Ureter (tissue), 1 donor: ENCODE measurements around the gene PARK7. TPM values are rescaled to one million over a fixed set of nuclear protein-coding genes. Genes with fewer than 3 reads are reported as not detected.

Experiments
- DNase-seq: peaks from one replicate; pipeline ENCODE4 v3.0.0-alpha.2; 2020; ENCODE audit warnings: low spot score
- total RNA-seq: library from RNA; stranded (reverse); gene quantifications from one replicate; pipeline ENCODE4 v1.2.4, GENCODE V29; 2023
- donor health status: DM: yes; HTN: yes; CAD: no.

PARK7 gene
- total RNA-seq, 1 donor from 2014 or later = 271 TPM

GRCh38 chr1:8024329-8024728 is 62.8 kb downstream of the PARK7 start:
- no peak for DNase-seq

DNA sequence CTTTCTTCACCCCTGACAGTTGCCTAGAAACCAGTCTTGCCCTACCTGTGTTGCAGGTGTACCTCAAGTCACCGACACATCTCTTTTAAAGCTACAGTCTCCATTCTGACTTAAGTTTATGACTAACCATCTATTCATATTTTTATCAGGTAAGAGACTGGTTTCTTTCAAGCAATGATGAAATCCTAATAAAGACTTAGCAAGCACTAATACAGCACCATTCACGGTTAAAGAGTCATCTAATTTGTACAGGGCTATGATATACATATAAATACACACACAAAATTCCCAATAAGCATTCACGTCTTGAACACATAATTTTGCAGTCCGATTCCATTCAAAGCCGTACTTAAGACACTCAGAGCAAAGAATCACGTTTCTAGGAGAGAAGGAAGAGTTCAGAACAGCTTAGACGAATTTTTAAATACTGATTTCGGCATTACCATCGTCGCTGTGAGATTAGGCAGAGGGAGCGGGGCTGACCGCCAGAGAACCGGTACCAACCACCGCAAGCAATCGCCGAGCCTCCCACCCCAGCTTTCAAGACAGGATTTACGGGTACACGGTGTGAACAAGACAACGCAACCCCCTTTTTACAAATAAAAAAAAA is 63.7 kb downstream of the PARK7 start:
- no peak for DNase-seq

DNA sequence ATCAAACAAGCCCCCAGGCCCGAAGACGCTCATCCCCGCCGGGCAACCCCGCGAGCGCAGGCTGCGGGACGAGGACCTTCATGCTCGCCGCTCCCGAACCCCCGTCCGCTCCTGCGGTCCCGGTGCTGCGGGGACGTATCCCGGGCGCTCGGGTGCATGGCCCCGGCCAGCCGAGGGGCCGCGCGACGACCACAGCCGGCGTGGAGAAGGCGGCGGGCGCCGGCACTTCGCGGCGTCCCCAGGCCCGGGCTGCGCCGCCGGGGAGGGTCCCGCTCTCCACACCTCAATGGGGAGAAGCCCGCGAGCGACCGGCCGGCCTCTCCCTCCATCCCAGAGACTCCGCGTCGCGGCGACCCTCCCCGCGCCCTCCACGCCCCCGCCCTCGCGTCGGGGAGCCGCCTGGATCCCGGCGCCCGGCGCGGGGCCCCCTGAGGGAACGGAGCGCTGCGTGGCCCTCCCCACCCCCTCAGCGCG is 64.2 kb downstream of the PARK7 start:
- DNase-seq = no peak

GRCh38 chr1:8026153-8026975 is 64.9 kb downstream of the PARK7 start, which contains the start of gene ERRFI1:
Gene ERRFI1, minus strand, starts transcription at chr1:8026309. Its CDS starts 10,690 bp downstream, at chr1:8015619.
- DNase-seq = peak; percentile 96

DNA sequence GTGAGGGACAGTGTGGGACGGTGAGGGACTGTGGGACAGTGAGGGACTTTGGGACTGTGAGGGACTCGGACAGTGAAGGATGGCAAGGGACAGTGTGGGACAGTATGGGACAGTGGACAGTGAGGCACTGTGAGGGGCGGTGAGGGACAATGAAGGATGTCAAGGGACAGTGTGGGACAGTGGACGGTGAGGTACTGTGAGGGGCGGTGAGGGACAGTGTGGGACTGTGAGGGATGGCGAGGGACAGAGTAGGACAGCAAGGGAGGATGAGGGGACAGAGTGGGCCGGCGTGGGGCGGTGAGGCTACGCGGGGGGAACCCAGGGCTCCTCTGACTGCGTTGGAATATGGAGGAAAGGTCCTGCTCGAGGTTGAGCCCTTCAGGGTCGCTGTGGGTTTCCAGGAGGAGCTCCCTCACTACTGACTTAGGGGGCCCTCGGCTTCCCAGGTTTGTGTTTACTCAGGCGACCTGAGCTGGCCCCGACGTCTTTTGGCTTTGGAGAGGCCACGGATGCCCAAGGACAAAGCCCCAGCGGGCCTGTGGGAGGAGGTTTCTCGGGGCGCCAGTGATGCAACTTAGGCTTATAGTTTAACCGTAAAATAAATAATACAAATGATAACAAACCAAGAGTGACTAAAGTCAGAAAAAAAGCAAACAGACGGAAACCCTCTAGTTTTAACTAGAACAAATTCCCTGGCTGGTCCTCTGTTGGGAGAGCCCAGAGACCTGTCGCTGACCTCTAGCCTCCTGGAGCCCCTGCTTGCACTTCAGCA is 65.7 kb downstream of the PARK7 start:
- DNase-seq = peak; percentile 72

DNA sequence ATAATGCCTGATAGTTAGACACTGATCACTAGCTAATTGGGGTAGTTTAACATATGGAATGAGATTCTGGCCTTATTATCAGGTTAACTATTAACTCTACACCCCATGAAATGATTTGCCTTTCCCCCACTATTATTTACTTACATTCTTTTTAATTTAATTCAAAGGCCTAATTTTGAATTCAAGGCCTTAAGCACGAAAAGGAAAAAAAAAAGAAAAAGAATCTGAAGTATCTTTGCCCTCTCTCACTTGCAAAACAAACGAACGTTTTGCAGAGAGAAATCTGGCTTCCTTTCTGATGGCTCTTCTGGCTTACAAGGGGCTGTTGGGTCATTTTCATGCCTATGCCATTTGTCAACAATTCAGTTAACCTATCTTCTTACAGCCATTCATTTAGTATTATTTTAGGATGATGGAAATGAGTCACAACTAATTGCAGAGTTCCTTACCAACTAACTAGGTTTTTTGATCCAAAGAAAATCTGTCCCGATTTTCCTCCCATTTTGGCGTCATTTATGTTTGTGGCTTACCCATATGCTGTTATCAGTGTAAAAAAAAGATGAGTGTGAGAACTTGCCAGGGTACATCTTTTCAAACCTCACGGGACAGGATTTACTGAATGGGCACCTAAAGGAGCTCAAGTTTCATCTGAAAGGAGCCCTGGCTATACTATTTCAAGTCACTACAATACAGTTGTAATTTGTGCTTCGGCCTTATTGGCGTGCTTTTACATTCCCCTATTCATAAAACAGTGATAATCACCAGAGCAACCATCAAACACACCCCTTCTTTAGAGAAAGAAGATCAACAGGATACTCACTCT is 66.4 kb downstream of the PARK7 start:
- no peak for DNase-seq

DNA sequence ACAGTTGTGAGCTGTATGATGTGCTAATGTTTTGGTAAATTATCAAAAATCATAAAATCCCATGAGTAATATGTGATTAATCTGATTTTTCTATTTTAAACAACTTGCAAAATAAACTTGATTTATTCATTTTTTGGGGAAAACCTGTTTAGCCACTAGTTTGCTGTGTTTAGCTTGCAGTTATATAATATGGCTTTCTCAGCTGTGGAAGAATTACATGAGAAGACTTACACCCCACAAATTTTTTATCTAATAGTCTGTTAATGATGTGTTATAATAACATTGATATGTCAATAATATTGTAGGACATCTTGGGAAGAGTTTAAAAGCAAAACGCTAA is 67.0 kb downstream of the PARK7 start:
- no peak for DNase-seq

GRCh38 chr1:8031176-8031785 is 69.8 kb downstream of the PARK7 start:
- no peak for DNase-seq

DNA sequence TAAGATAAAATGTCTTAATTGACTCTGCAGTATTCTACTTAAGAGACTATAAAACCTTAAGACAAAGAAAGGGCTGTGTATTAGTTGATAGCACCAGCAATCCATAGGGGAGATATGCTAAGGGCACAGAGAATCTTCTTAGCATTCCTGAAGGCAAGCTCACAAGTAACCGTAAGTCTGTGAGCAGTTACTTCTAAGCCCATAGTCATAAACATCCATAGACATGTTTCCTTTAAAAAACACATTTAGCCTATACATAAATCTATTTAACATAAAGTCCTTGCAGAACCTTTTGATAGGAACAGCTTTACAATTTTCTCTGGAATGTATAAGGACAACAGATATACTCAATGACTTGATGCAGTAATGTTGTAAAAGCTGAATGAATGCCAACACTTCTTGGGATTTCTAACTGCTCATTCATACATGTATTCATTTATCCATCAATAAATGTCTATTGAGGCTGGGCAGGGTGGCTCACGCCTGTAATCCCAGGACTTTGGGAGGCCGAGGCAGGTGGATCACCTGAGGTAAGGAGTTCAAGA is 70.9 kb downstream of the PARK7 start:
- no peak for DNase-seq

- DNase-seq = no peak
Measured at GRCh38 chr1:8033322-8033721, 71.8 kb downstream of the PARK7 start.

Other genes with a start within 250 kb of the PARK7 start
- 113 TPM for gene VAMP3, start 190.4 kb upstream of the PARK7 start, total RNA-seq
- 33.3 TPM for gene PER3, start 177.4 kb upstream of the PARK7 start, total RNA-seq
- not detected for gene UTS2, start 108.6 kb upstream of the PARK7 start, total RNA-seq
- gene TNFRSF9, start 20.9 kb upstream of the PARK7 start, total RNA-seq = 0.18 TPM
- 62.3 TPM for gene ERRFI1, start 64.6 kb downstream of the PARK7 start, total RNA-seq